Type B pancreatic cell (in vitro differentiated cells): ENCODE measurements around the gene IL3. TPM values are rescaled to one million over a fixed set of nuclear protein-coding genes. Genes with fewer than 3 reads are reported as not detected.

ENCODE experiments used
- DNase-seq: peaks from one replicate; pipeline ENCODE4 v3.0.0; 2021; ENCODE audit warnings: mixed read lengths; ENCODE audit not compliant: unreplicated experiment; ENCODE audit errors: extremely low spot score
- H3K27ac Mint-ChIP-seq: 2 replicates; pipeline ENCODE4 v1.8.0; 2021; ENCODE audit warnings: mild to moderate bottlenecking, mixed read lengths
- H3K27me3 Mint-ChIP-seq: 2 replicates; pipeline ENCODE4 v1.8.0; 2021; ENCODE audit warnings: mixed read lengths
- H3K36me3 Mint-ChIP-seq: 2 replicates; pipeline ENCODE4 v1.8.0; 2021; ENCODE audit warnings: mixed read lengths
- H3K4me1 Mint-ChIP-seq: one replicate; pipeline ENCODE4 v1.8.0; 2021; ENCODE audit warnings: mixed read lengths; ENCODE audit not compliant: unreplicated experiment
- H3K4me3 Mint-ChIP-seq: 2 replicates; pipeline ENCODE4 v1.8.0; 2021; ENCODE audit warnings: mild to moderate bottlenecking, mixed read lengths
- H3K9me3 Mint-ChIP-seq: 2 replicates; pipeline ENCODE4 v1.8.0; 2021; ENCODE audit warnings: mixed read lengths
- CTCF ChIP-seq: fragments of 200-600 bp; sonication (generic); conservative IDR thresholded peaks from 2 replicates; pipeline ENCODE4 v1.5.0; 2021; ENCODE audit warnings: antibody characterized with exemption, mild to moderate bottlenecking
- total RNA-seq: library from RNA; stranded (reverse); gene quantifications from 2 replicates; pipeline ENCODE4 v1.2.1, GENCODE V29; 2021; ENCODE audit warnings: low replicate concordance

IL3 gene
- total RNA-seq, 1 donor from 2014 or later: not detected

GRCh38 chr5:132087176-132087575 lies 26.7 kb downstream of the IL3 start:
- H3K9me3 Mint-ChIP-seq: no peaks in the 10 kb centered on the region
- H3K27me3 Mint-ChIP-seq: peaks cover 4% of the 10 kb centered on the region
- no peak for DNase-seq
- no peak overlapping the region for H3K4me3 Mint-ChIP-seq
- H3K27ac Mint-ChIP-seq: no peak overlapping the region
- no peak for TF ChIP-seq CTCF
- H3K36me3 Mint-ChIP-seq: no peaks in the 10 kb centered on the region
- H3K4me1 Mint-ChIP-seq: no peaks in the 10 kb centered on the region

- Mint-ChIP-seq H3K4me1 (no peaks in the 10 kb centered on the region), H3K36me3 (no peaks in the 10 kb centered on the region), H3K27me3 (peaks cover 4% of the 10 kb centered on the region), H3K27ac (no peak overlapping the region), H3K4me3 (no peak overlapping the region), H3K9me3 (no peaks in the 10 kb centered on the region)
- no peak for TF ChIP-seq CTCF
- no peak for DNase-seq
Observed at GRCh38 chr5:132087661-132088060, 27.2 kb downstream of the IL3 start.

- no peak for TF ChIP-seq CTCF
- Mint-ChIP-seq H3K4me3 (no peak overlapping the region), H3K4me1 (no peaks in the 10 kb centered on the region), H3K27ac (no peak overlapping the region), H3K36me3 (no peaks in the 10 kb centered on the region), H3K27me3 (peaks cover 10% of the 10 kb centered on the region), H3K9me3 (peaks cover 3% of the 10 kb centered on the region)
- DNase-seq: no peak
Observed at GRCh38 chr5:132089363-132089762, 28.9 kb downstream of the IL3 start.

GRCh38 chr5:132090107-132090506 lies 29.7 kb downstream of the IL3 start:
- Mint-ChIP-seq H3K36me3 (no peaks in the 10 kb centered on the region), H3K27ac (no peak overlapping the region), H3K27me3 (peaks cover 10% of the 10 kb centered on the region), H3K4me3 (no peak overlapping the region), H3K4me1 (no peaks in the 10 kb centered on the region), H3K9me3 (peaks cover 3% of the 10 kb centered on the region)
- TF ChIP-seq CTCF: no peak
- no peak for DNase-seq

- H3K27ac Mint-ChIP-seq: no peak overlapping the region
Observed at GRCh38 chr5:132093271-132093670, 32.8 kb downstream of the IL3 start.

More at GRCh38 chr5:132093271-132093670, 32.8 kb downstream of the IL3 start:
- DNase-seq: no peak
- peaks cover 6% of the 10 kb centered on the region for H3K27me3 Mint-ChIP-seq
- H3K4me1 Mint-ChIP-seq: no peaks in the 10 kb centered on the region
- H3K36me3 Mint-ChIP-seq: no peaks in the 10 kb centered on the region
- TF ChIP-seq CTCF: no peak
- H3K9me3 Mint-ChIP-seq: peaks cover 3% of the 10 kb centered on the region
- H3K4me3 Mint-ChIP-seq: no peak overlapping the region
